SK-N-SH treated with all-trans-retinoic acid at 6 μM for 48 hours (cell line): ENCODE data around the gene RTN4R.

Experiments
- ATAC-seq: fragments of 200-7000 bp; cut with Tn5 transposase; 3 replicates; pipeline ENCODE4 v1.9.1; 2020; ENCODE audit warnings: mild to moderate bottlenecking, moderate library complexity
- BACH2 ChIP-seq: fragments of 250-450 bp; sonication (Bioruptor Pico); IDR thresholded peaks from 2 replicates; pipeline ENCODE4 v1.9.0; 2021; ENCODE audit warnings: mild to moderate bottlenecking, borderline replicate concordance
- GLIS3 ChIP-seq: fragments of 250-450 bp; sonication (Bioruptor Pico); IDR thresholded peaks from 2 replicates; pipeline ENCODE4 v1.5.0; 2020; ENCODE audit warnings: mild to moderate bottlenecking, moderate library complexity
- PPARA ChIP-seq: fragments of 250-450 bp; sonication (Bioruptor Pico); IDR thresholded peaks from 2 replicates; pipeline ENCODE4 v1.5.0; 2020; ENCODE audit warnings: mild to moderate bottlenecking, borderline replicate concordance
- RARB ChIP-seq: fragments of 250-450 bp; sonication (Bioruptor Pico); IDR thresholded peaks from 2 replicates; pipeline ENCODE4 v1.8.0; 2021; ENCODE audit warnings: mild to moderate bottlenecking, moderate library complexity
- TSHZ2 ChIP-seq: fragments of 250-450 bp; sonication (Bioruptor Pico); IDR thresholded peaks from 2 replicates; pipeline ENCODE4 v1.5.0; 2020; ENCODE audit warnings: mild to moderate bottlenecking, moderate library complexity
- ZNF565 ChIP-seq: fragments of 450-650 bp; formaldehyde crosslinking; conservative IDR thresholded peaks from 2 replicates; pipeline ENCODE4 v1.5.0; 2020; ENCODE audit warnings: low read depth, mild to moderate bottlenecking, moderate library complexity
- ZNF8 ChIP-seq: fragments of 450-650 bp; formaldehyde crosslinking; IDR thresholded peaks from 2 replicates; pipeline ENCODE4 v1.5.0; 2020; ENCODE audit warnings: mild to moderate bottlenecking, moderate library complexity

Gene RTN4R

GRCh38 chr22:20191803-20192202 lies 76.3 kb downstream of the RTN4R start:
- no peak for ATAC-seq
- TF ChIP-seq GLIS3 (CRISPR knock-in tag), result no peak
- TF ChIP-seq ZNF565 (CRISPR knock-in tag), result no peak
- TF ChIP-seq TSHZ2 (CRISPR knock-in tag), result no peak
- TF ChIP-seq BACH2 (CRISPR knock-in tag), result no peak
- TF ChIP-seq PPARA (CRISPR knock-in tag), result no peak
- TF ChIP-seq ZNF8 (CRISPR knock-in tag), result no peak
- no peak for TF ChIP-seq RARB (CRISPR knock-in tag)
- TF ChIP-seq, all 23 proteins: peak for 0
